Activated CD4-positive, alpha-beta T cell treated with anti-CD3 and anti-CD28 coated beads for 36 hours (primary cell): Measurements from ENCODE around the gene TNIK. TPM values are rescaled to one million over a fixed set of nuclear protein-coding genes. Genes with fewer than 3 reads are reported as not detected.

Source experiments
- ATAC-seq: fragments of 200-7000 bp; cut with Tn5 transposase; one replicate; pipeline ENCODE4 v1.10.0; 2021; ENCODE audit warnings: mild to moderate bottlenecking, moderate library complexity
- CTCF ChIA-PET: fragments of 350-600 bp; sonication (Branson Sonifier 250); formaldehyde crosslinking; loops from one replicate; lab custom pipeline; 2021; ENCODE audit warnings: antibody characterized with exemption; lab: Charles Lee
- POLR2A ChIA-PET: fragments of 350-600 bp; sonication (Branson Sonifier 250); formaldehyde crosslinking; loops from one replicate; lab custom pipeline; 2021; ENCODE audit warnings: antibody characterized with exemption, inconsistent platforms; lab: Charles Lee
- DNase-seq: peaks from one replicate; pipeline ENCODE4 v3.0.0-alpha.2; 2020
- H3K27ac Mint-ChIP-seq: one replicate; pipeline ENCODE4 v1.8.0; 2021; ENCODE audit warnings: mixed read lengths
- H3K27me3 Mint-ChIP-seq: one replicate; pipeline ENCODE4 v1.8.0; 2021; ENCODE audit warnings: mixed read lengths
- H3K36me3 Mint-ChIP-seq: one replicate; pipeline ENCODE4 v1.8.0; 2021; ENCODE audit warnings: low read depth, mixed read lengths
- H3K4me1 Mint-ChIP-seq: one replicate; pipeline ENCODE4 v1.8.0; 2021; ENCODE audit warnings: mixed read lengths
- H3K4me3 Mint-ChIP-seq: one replicate; pipeline ENCODE4 v1.8.0; 2021; ENCODE audit warnings: mild to moderate bottlenecking, moderate library complexity, mixed read lengths
- H3K9me3 Mint-ChIP-seq: one replicate; pipeline ENCODE4 v1.8.0; 2021; ENCODE audit warnings: low read depth, mixed read lengths
- intact Hi-C, 2 experiments: fragments of 100-400 bp; cut with DNase I in 1 of 2; cut with micrococcal nuclease in 1 of 2; formaldehyde crosslinking; loops; one replicate each; pipeline versions ENCODE4 v1.14.2 to v1.15.1; 2022 to 2024; cut with DNase I, micrococcal nuclease
- total RNA-seq, 2 experiments: library from RNA; stranded (reverse); gene quantifications; one replicate each; pipeline ENCODE4 v1.2.3, GENCODE V29; 2021

The TNIK gene
- total RNA-seq, 2 experiments from 2014 or later = 28.8 to 34.2 TPM

DNA sequence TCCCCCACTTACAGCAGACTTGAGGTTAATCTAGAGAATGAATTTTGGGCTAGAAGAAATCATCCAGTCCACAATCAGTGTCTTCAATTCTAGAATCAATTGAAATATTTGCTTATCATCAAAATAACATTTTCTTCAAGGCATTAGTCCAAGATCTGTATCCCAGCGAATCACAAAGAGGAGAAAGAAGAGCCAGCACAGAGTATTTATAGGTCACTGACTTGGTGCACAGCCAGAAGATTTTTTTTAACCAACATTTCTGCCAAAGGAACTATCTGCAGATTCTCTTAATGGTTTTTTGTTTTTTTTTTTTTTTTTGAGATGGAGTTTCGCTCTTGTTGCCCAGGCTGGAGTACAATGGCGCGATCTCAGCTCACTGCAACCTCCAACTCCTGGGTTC is 178.2 kb downstream of the TNIK start:
- Mint-ChIP-seq H3K36me3 (peaks cover 3% of the 10 kb centered on the region), H3K27me3 (no peaks in the 10 kb centered on the region), H3K9me3 (no peaks in the 10 kb centered on the region), H3K4me1 (peaks cover 77% of the 10 kb centered on the region), H3K4me3 (no peak overlapping the region), H3K27ac (no peak overlapping the region)
- ChIA-PET CTCF (no interaction called here), POLR2A (no interaction called here)
- no peak for DNase-seq
- no peak for ATAC-seq
- intact Hi-C loops = loop anchor here in 1 of 2 experiments (5.0 kb wide), 1 partner anchor 35 kb away; no protein-coding TSS in a partner anchor

GRCh38 chr3:171281256-171281992 is 178.8 kb downstream of the TNIK start:
- ChIA-PET CTCF (interaction anchor here (0.7 to 1.3 kb wide), 4 partner anchors 10 to 285 kb away, joined by 3 to 4 read pairs (median 4); no protein-coding TSS in a partner anchor), POLR2A (no interaction called here)
- Mint-ChIP-seq H3K9me3 (no peaks in the 10 kb centered on the region), H3K36me3 (peaks cover 5% of the 10 kb centered on the region), H3K4me3 (no peak overlapping the region), H3K27me3 (no peaks in the 10 kb centered on the region), H3K27ac (no peak overlapping the region), H3K4me1 (peaks cover 76% of the 10 kb centered on the region)
- no peak for ATAC-seq
- no peak for DNase-seq
- intact Hi-C loops = loop anchor here in 1 of 2 experiments (5.0 kb wide), 1 partner anchor 34 kb away; no protein-coding TSS in a partner anchor

DNA sequence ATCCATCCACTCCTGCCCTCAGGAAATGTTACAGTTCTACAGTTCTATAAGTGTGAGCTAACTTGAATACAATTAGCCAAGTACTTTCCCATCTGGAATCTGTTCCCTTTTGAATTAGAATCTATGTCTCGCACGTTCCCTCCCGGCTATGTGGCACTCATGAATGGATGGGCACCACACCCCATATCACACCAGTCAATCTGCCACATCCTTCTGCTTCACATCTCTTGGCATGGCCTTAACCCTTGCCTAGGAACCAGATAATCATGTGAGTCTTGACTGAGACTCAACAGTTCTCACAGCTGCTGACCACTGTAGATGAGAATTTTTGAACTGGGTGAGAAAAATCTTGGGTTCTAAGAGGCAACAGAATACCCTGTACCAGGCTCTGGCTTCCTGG is 180.2 kb downstream of the TNIK start:
- intact Hi-C loops = loop anchor here in 1 of 2 experiments (5.0 kb wide), 1 partner anchor 33 kb away; no protein-coding TSS in a partner anchor
- Mint-ChIP-seq H3K36me3 (peaks cover 14% of the 10 kb centered on the region), H3K9me3 (peaks cover 4% of the 10 kb centered on the region), H3K27me3 (no peaks in the 10 kb centered on the region), H3K4me3 (no peak overlapping the region), H3K4me1 (peaks cover 70% of the 10 kb centered on the region), H3K27ac (no peak overlapping the region)
- ChIA-PET POLR2A (no interaction called here), CTCF (interaction anchor here (0.7 to 1.3 kb wide), 6 partner anchors 9 to 287 kb away, joined by 3 to 5 read pairs (median 4); no protein-coding TSS in a partner anchor)
- DNase-seq = no peak
- ATAC-seq = no peak

DNA sequence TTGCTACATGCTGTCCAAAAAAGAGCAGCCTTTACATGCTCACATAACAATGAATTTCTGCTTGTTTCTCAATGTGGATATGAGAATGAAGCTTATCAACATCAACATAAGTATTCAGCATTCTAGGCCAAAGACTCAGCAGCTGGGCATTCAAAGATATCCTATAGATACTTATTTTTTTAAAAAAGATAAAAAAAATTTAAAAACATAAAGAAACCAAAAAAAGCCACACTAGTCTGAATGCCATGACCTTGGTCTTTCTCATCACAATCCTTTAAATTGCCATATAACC is 182.0 kb downstream of the TNIK start:
- no peak overlapping the region for H3K4me3 Mint-ChIP-seq
- H3K4me1 Mint-ChIP-seq = peaks cover 71% of the 10 kb centered on the region
- no peak for DNase-seq
- CTCF ChIA-PET = interaction anchor here (0.7 to 1.4 kb wide), 2 partner anchors 9 to 904 kb away, joined by 3 read pairs; no protein-coding TSS in a partner anchor
- ATAC-seq = no peak
- H3K36me3 Mint-ChIP-seq = peaks cover 15% of the 10 kb centered on the region
- POLR2A ChIA-PET = no interaction called here
- intact Hi-C loops = no loop called here
- H3K27me3 Mint-ChIP-seq = no peaks in the 10 kb centered on the region
- H3K27ac Mint-ChIP-seq = no peak overlapping the region
- peaks cover 4% of the 10 kb centered on the region for H3K9me3 Mint-ChIP-seq

DNA sequence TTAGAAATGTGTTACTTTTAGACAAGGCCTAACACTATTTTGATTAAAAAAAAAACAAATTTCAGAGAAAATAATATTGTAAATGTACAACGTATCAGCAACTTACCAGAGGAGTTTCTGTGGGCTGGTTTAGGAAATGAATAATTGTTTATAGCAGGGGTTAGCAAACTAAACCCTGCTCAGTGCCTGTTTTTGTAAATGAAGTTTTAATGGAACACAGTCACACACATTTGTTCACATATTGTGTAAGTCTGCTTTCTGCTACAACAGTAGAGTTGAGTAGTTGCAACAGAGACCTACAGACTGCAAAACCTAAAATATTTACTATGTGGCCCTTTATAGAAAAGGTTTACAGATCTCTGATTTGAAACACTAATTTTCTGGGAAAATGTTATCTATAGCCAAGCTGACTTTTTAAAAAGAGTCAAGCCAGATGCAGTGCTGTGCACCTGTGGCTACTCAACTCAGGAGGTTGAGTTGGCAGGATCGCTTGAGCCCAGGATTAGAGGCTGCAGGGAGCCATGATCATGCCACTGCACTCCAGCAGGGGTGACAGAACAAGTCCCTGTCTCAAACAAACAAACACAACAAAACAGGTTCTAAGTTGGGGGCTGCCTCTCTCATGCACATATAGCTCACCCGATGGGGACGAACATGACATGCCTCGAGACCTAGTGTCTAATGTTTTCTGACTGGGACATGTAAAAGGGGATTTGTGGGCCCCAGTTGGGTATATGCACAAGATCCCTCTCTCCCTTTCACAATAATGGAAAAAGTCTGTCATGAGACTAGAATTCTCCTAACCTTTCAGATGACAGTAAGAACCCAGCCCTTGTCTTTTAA is 182.5 kb downstream of the TNIK start:
- Mint-ChIP-seq H3K27ac (no peak overlapping the region), H3K36me3 (peaks cover 15% of the 10 kb centered on the region), H3K4me3 (no peak overlapping the region), H3K9me3 (peaks cover 4% of the 10 kb centered on the region), H3K27me3 (no peaks in the 10 kb centered on the region), H3K4me1 (peaks cover 68% of the 10 kb centered on the region)
- CTCF ChIA-PET = interaction anchor here (0.7 to 1.4 kb wide), 3 partner anchors 8 to 905 kb away, joined by 3 read pairs; no protein-coding TSS in a partner anchor
- ATAC-seq = peak; percentile 67
- intact Hi-C loops = no loop called here
- no peak for DNase-seq
- POLR2A ChIA-PET = interaction anchor here (0.7 kb wide), 1 partner anchor 206 kb away, joined by 4 read pairs; no protein-coding TSS in a partner anchor

DNA sequence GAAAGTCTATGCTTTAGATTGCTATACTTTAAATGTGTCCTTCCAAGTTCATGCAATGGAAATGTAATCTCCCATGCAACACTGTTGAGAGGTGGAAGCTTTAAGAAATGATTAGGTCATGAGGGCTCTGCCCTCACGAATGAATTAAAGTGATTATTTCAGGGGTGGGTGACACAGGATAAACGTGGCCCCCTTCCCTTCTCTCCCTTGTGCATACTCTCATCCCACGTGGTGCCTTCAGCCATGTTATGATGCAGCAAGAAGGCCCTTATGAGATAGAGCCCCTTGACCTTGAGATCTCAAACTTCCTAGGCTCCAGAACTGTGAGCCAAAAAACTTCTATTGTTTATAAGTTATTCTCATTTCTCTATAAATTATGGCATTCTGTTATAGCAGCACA is 183.3 kb downstream of the TNIK start:
- peaks cover 66% of the 10 kb centered on the region for H3K4me1 Mint-ChIP-seq
- ATAC-seq (no peak), DNase-seq (no peak)
- intact Hi-C loops = no loop called here
- H3K27me3 Mint-ChIP-seq = no peaks in the 10 kb centered on the region
- ChIA-PET POLR2A (interaction anchor here (0.7 kb wide), 1 partner anchor 207 kb away, joined by 4 read pairs; no protein-coding TSS in a partner anchor), CTCF (interaction anchor here (0.6 to 0.9 kb wide), 2 partner anchors 42 to 118 kb away, joined by 3 read pairs; no protein-coding TSS in a partner anchor)
- H3K27ac Mint-ChIP-seq = no peak overlapping the region
- H3K9me3 Mint-ChIP-seq = peaks cover 8% of the 10 kb centered on the region
- peaks cover 16% of the 10 kb centered on the region for H3K36me3 Mint-ChIP-seq
- no peak overlapping the region for H3K4me3 Mint-ChIP-seq

DNA sequence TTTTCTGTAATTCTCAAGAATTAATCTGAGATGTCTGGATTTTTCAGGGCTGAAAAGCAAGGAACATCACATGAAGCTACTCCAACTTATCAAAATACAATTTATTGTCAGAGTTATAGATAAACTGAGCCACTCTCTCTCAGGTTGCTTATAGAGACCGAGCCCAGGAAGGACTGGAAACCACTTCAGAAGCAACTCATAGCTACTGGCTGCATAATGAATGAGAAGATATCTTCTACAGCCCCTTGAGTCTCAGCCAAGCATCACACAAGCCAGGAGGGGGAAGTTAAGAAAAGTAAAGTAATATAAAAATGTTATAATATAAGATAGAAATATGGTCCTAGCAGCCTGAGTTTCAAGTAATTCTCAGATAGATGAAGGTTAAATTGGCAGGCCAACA is 186.0 kb downstream of the TNIK start:
- intact Hi-C loops = no loop called here
- peak; percentile 27 for ATAC-seq
- Mint-ChIP-seq H3K4me3 (no peak overlapping the region), H3K36me3 (peaks cover 16% of the 10 kb centered on the region), H3K27me3 (no peaks in the 10 kb centered on the region), H3K27ac (no peak overlapping the region), H3K4me1 (peaks cover 70% of the 10 kb centered on the region), H3K9me3 (peaks cover 8% of the 10 kb centered on the region)
- ChIA-PET CTCF (no interaction called here), POLR2A (no interaction called here)
- DNase-seq = no peak

- ChIA-PET CTCF (interaction anchor here (0.6 to 1.6 kb wide), 4 partner anchors 10 to 108 kb away, joined by 3 to 4 read pairs (median 4); no protein-coding TSS in a partner anchor), POLR2A (no interaction called here)
- Mint-ChIP-seq H3K4me1 (peaks cover 79% of the 10 kb centered on the region), H3K36me3 (peaks cover 15% of the 10 kb centered on the region), H3K27ac (peak overlapping the region; percentile 33), H3K4me3 (no peak overlapping the region), H3K9me3 (peaks cover 3% of the 10 kb centered on the region), H3K27me3 (no peaks in the 10 kb centered on the region)
- intact Hi-C loops = no loop called here
- ATAC-seq (no peak), DNase-seq (no peak)
These were observed 189.7 kb downstream of the TNIK start for GRCh38 chr3:171270541-171270940.

- no peak overlapping the region for H3K27ac Mint-ChIP-seq
- peaks cover 82% of the 10 kb centered on the region for H3K4me1 Mint-ChIP-seq
- peaks cover 10% of the 10 kb centered on the region for H3K36me3 Mint-ChIP-seq
- intact Hi-C loops = loop anchor here in 1 of 2 experiments (1.0 kb wide), 1 partner anchor 80 kb away; no protein-coding TSS in a partner anchor
- H3K9me3 Mint-ChIP-seq = peaks cover 3% of the 10 kb centered on the region
- no peaks in the 10 kb centered on the region for H3K27me3 Mint-ChIP-seq
- ChIA-PET POLR2A (interaction anchor here (0.6 kb wide), 2 partner anchors 13 to 19 kb away, joined by 3 to 4 read pairs; no protein-coding TSS in a partner anchor), CTCF (interaction anchor here (0.8 to 2.1 kb wide), 9 partner anchors 9 to 198 kb away, joined by 3 to 6 read pairs (median 4); no protein-coding TSS in a partner anchor)
- DNase-seq = no peak
- H3K4me3 Mint-ChIP-seq = peak overlapping the region; percentile 40
- ATAC-seq = peak; percentile 51
These were observed 190.7 kb downstream of the TNIK start for GRCh38 chr3:171269542-171269941.

DNA sequence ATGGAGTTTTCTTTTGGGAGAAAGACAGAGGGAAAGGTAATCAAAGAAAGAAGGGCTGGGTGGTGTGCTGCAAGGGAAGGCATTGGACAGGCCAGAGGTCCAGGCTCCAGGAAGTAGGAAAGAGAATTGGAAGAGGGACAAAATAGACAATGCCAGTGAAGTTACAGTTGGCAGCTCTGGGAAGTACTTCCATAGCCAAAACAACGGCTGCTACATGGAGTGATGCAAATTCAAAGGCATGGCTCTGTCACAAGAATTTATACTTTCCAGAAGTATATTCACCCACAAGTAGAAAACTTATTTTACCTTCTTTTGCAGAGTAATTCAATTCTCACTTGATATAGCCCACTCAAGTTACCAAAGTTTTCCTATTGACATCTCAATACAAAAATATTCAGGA is 191.5 kb downstream of the TNIK start:
- Mint-ChIP-seq H3K36me3 (peaks cover 10% of the 10 kb centered on the region), H3K4me3 (no peak overlapping the region), H3K4me1 (peaks cover 77% of the 10 kb centered on the region), H3K27ac (no peak overlapping the region), H3K27me3 (no peaks in the 10 kb centered on the region), H3K9me3 (peaks cover 3% of the 10 kb centered on the region)
- intact Hi-C loops = loop anchor here in 1 of 2 experiments (1.0 kb wide), 1 partner anchor 79 kb away; no protein-coding TSS in a partner anchor
- no peak for ATAC-seq
- POLR2A ChIA-PET = interaction anchor here (0.6 kb wide), 1 partner anchor 20 kb away, joined by 3 read pairs; no protein-coding TSS in a partner anchor
- CTCF ChIA-PET = interaction anchor here (0.6 to 2.1 kb wide), 8 partner anchors 8 to 414 kb away, joined by 3 to 6 read pairs (median 4); no protein-coding TSS in a partner anchor
- DNase-seq = no peak

GRCh38 chr3:171267104-171267503 is 193.1 kb downstream of the TNIK start:
- peaks cover 8% of the 10 kb centered on the region for H3K36me3 Mint-ChIP-seq
- H3K4me3 Mint-ChIP-seq = no peak overlapping the region
- H3K27ac Mint-ChIP-seq = peak overlapping the region; percentile 58
- ChIA-PET CTCF (interaction anchor here (0.5 to 1.1 kb wide), 2 partner anchors 18 to 71 kb away, joined by 3 to 5 read pairs; no protein-coding TSS in a partner anchor), POLR2A (no interaction called here)
- peaks cover 81% of the 10 kb centered on the region for H3K4me1 Mint-ChIP-seq
- no peaks in the 10 kb centered on the region for H3K9me3 Mint-ChIP-seq
- H3K27me3 Mint-ChIP-seq = no peaks in the 10 kb centered on the region
- DNase-seq (peak; percentile 23), ATAC-seq (peak; percentile 88)
- intact Hi-C loops = loop anchor here (1.0 to 2.0 kb wide), 2 partner anchors 10 to 18 kb away; no protein-coding TSS in a partner anchor
